H1 (cell line): Measurements from ENCODE around the gene HERC5. TPM values are rescaled to one million over a fixed set of nuclear protein-coding genes. Genes with fewer than 3 reads are reported as not detected.

Source experiments
- CBX8 ChIP-seq: fragments of 300-800, 300-1000 bp; sonication (generic); IDR thresholded peaks from 2 replicates; pipeline ENCODE4 v1.7.1; 2016; ENCODE audit warnings: low read depth, low read length, borderline replicate concordance
- EP300 ChIP-seq, 2 experiments: IDR thresholded peaks; 1 replicate in 1 of 2; 2 replicates in 1 of 2; pipeline ENCODE4 v1.6.1; 2011 to 2012; ENCODE audit warnings: low read depth in 2 of 2, low read length in 2 of 2, mild to moderate bottlenecking in 2 of 2, borderline replicate concordance in 1 of 2, inconsistent platforms in 1 of 2, moderate library complexity in 1 of 2
- HDAC6 ChIP-seq: IDR thresholded peaks from one replicate; pipeline ENCODE4 v1.7.1; 2012; ENCODE audit warnings: low read depth, mild to moderate bottlenecking, inconsistent platforms, low read length, moderate library complexity
- POLR2AphosphoS5 ChIP-seq: IDR thresholded peaks from 2 replicates; pipeline ENCODE4 v1.6.1; 2011; ENCODE audit warnings: low read depth, low read length
- RBBP5 ChIP-seq: IDR thresholded peaks from 2 replicates; pipeline ENCODE4 v1.7.1; 2012; ENCODE audit warnings: low read depth, mild to moderate bottlenecking, inconsistent platforms, low read length, moderate library complexity, borderline replicate concordance
- polyA plus RNA-seq, 7 experiments: library from polyadenylated mRNA; depleted of rRNA in 3 of 7; stranded (reverse) in 5 of 7; unstranded in 2 of 7; fragments of >200 nt in 5 of 7; fragments of 200-250 nt in 2 of 7; gene quantifications; 1 replicate in 5 of 7; 2 replicates in 1 of 7; 4 replicates in 1 of 7; pipeline versions ENCODE4 v1.2.1 to v1.2.3, GENCODE V29; 2011 to 2013; ENCODE audit warnings: missing spikeins in 2 of 7, mixed read lengths in 2 of 7
- total RNA-seq: library from RNA; stranded (reverse); fragmentation: NEBNext Ultra II Directional; extraction: Animal tissue kit (Norgen Biotek cat#: 25700); gene quantifications from 2 replicates; pipeline ENCODE4 v1.2.1, GENCODE V29; 2021

HERC5 gene
- total and polyA plus RNA-seq, 2 of the 8 experiments (the other 6 are each of a cell fraction or from before 2014, with no cell fraction given), result 6.6 to 20.7 TPM

DNA sequence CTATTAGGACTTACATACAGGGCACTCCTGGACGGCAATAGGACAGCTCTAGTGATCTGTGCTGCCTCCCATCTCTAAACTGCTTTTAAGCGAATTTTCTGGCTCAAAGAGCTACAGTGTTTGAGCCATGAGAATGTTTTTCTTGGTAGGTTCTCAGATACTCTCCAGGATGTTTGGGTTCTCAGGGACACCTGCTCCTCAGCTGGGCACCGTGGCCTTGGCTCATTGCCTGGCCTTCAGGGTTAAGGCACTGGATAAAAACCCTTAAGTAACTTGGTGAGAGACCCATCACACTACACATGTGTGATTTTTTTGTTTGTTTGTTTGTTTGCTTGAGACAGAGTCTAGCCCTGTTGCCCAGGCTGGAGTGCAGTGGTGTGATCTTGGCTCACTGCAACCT is 38.5 kb upstream of the HERC5 start (continued):
- TF ChIP-seq CBX8, result no peak
- no peak for TF ChIP-seq POLR2AphosphoS5
- TF ChIP-seq EP300 (IDR thresholded peaks at IDR 0.05; ENCODE audit: borderline replicate concordance in 1 of 2, low read depth in 2 of 2, low read length in 2 of 2), result no peak
- TF ChIP-seq HDAC6, result no peak
- no peak for TF ChIP-seq RBBP5
